ENCODE results near the gene PCDHGA8.
"Not testable (repeated sequence)": the region's sequence is repeated elsewhere in the genome, so short reads cannot be mapped to it uniquely, and the experiment has no call there.

DNA sequence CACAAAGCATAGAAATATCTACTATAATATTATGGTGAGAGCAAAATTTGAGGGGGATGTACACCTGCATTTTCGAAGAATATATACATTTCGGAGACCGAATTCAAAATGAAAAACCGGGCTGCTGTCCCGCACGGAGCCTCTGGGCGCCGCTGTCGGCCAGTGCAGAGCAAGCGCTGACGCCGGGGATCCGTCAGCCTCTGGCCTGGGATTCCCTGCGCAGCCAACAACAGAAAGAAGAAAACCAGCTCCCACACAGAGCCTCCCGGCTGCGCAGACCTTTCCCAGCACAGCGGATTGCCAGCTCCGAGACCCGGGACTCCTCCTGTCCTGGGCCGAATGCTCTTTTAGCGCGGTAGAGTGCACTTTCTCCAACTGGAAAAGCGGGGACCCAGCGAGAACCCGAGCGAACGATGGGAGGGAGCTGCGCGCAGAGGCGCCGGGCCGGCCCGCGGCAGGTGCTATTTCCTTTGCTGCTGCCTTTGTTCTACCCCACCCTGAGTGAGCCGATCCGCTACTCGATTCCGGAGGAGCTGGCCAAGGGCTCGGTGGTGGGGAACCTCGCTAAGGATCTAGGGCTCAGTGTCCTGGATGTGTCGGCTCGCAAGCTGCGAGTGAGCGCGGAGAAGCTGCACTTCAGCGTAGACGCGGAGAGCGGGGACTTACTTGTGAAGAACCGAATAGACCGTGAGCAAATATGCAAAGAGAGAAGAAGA is 15.5 kb downstream of the PCDHGA8 start, which contains the start of gene PCDHGB6:
- TF ChIP-seq, protein P1, sequence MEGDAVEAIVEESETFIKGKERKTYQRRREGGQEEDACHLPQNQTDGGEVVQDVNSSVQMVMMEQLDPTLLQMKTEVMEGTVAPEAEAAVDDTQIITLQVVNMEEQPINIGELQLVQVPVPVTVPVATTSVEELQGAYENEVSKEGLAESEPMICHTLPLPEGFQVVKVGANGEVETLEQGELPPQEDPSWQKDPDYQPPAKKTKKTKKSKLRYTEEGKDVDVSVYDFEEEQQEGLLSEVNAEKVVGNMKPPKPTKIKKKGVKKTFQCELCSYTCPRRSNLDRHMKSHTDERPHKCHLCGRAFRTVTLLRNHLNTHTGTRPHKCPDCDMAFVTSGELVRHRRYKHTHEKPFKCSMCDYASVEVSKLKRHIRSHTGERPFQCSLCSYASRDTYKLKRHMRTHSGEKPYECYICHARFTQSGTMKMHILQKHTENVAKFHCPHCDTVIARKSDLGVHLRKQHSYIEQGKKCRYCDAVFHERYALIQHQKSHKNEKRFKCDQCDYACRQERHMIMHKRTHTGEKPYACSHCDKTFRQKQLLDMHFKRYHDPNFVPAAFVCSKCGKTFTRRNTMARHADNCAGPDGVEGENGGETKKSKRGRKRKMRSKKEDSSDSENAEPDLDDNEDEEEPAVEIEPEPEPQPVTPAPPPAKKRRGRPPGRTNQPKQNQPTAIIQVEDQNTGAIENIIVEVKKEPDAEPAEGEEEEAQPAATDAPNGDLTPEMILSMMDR (IDR thresholded peaks at IDR 0.05), result not testable (repeated sequence)
- TF ChIP-seq RCOR1 (IDR thresholded peaks at IDR 0.05; ENCODE audit: low read length); EZH2phosphoT487 (IDR thresholded peaks at IDR 0.05; ENCODE audit: borderline replicate concordance, low read depth); EP300 (IDR thresholded peaks at IDR 0.05; ENCODE audit: borderline replicate concordance in 1 of 2, low read depth in 1 of 2, low read length in 1 of 2); RFX5 (IDR thresholded peaks at IDR 0.05; ENCODE audit: low read length); JUND (IDR thresholded peaks at IDR 0.05); TAF1 (IDR thresholded peaks at IDR 0.05; ENCODE audit: borderline replicate concordance, low read depth, low read length); FOXM1 (IDR thresholded peaks at IDR 0.05; ENCODE audit: low read depth); FOXJ3 (CRISPR knock-in tag; IDR thresholded peaks at IDR 0.05); GABPA (IDR thresholded peaks at IDR 0.05; ENCODE audit: low read depth); SMC3 (IDR thresholded peaks at IDR 0.05; ENCODE audit: low read depth, low read length); REST (IDR thresholded peaks at IDR 0.05; ENCODE audit: low read depth, low read length): not testable (repeated sequence)
- TF ChIP-seq, protein P2, sequence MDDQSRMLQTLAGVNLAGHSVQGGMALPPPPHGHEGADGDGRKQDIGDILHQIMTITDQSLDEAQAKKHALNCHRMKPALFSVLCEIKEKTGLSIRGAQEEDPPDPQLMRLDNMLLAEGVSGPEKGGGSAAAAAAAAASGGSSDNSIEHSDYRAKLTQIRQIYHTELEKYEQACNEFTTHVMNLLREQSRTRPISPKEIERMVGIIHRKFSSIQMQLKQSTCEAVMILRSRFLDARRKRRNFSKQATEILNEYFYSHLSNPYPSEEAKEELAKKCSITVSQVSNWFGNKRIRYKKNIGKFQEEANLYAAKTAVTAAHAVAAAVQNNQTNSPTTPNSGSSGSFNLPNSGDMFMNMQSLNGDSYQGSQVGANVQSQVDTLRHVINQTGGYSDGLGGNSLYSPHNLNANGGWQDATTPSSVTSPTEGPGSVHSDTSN (IDR thresholded peaks at IDR 0.05), result not testable (repeated sequence)
- TF ChIP-seq, protein P3, sequence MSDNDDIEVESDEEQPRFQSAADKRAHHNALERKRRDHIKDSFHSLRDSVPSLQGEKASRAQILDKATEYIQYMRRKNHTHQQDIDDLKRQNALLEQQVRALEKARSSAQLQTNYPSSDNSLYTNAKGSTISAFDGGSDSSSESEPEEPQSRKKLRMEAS (IDR thresholded peaks at IDR 0.05; ENCODE audit: low read depth), result not testable (repeated sequence)
